ENCODE measurements around the gene PTPRM. TPM values are rescaled to one million over a fixed set of nuclear protein-coding genes. Genes with fewer than 3 reads are reported as not detected.

Gene PTPRM
- total RNA-seq, 2 experiments from 2014 or later = 2.1 to 3.0 TPM

DNA sequence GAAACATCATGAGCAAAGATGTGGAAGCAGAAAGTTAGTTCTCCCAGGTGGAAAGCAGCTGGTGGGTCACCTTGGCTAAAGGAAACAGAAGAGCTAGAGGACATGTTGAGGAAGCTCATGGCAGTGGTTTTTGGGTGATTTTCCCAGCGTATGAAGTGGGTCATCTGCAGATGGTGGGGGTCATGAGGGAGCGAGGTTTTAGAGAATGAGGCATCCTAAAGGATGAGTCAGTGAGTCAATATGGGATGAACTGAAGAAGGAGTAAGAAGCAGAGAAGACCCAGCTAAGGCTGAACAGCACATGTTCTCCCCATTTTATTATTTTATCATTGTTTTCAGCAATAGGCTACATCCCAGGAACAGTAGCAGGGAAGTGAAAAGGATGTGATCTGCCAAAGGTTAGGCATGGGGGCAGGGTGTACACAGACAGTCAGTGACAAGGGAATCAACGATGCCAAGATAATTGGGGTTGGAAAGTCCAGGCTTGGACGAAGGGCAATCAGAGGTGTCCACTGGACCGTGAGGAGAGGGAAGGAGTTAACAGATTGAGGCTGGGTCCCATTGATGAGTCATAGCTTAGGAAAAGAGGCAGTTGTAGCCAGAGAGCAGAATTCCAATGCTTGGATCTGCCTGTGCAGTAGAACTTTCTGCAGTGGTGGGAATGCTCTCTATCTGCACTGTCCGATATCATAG, 752.8 kb downstream of the PTPRM start:
- intact Hi-C loops (cut with micrococcal nuclease) = no loop called here
- no peak overlapping the region for H3K4me3 Mint-ChIP-seq
- H3K27ac Mint-ChIP-seq = no peak overlapping the region
- TF ChIP-seq, protein P1, sequence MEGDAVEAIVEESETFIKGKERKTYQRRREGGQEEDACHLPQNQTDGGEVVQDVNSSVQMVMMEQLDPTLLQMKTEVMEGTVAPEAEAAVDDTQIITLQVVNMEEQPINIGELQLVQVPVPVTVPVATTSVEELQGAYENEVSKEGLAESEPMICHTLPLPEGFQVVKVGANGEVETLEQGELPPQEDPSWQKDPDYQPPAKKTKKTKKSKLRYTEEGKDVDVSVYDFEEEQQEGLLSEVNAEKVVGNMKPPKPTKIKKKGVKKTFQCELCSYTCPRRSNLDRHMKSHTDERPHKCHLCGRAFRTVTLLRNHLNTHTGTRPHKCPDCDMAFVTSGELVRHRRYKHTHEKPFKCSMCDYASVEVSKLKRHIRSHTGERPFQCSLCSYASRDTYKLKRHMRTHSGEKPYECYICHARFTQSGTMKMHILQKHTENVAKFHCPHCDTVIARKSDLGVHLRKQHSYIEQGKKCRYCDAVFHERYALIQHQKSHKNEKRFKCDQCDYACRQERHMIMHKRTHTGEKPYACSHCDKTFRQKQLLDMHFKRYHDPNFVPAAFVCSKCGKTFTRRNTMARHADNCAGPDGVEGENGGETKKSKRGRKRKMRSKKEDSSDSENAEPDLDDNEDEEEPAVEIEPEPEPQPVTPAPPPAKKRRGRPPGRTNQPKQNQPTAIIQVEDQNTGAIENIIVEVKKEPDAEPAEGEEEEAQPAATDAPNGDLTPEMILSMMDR (IDR thresholded peaks at IDR 0.05) = no peak
- ATAC-seq = no peak
- CTCF ChIA-PET = no interaction called here
- no peaks in the 10 kb centered on the region for H3K9me3 Mint-ChIP-seq
- no peaks in the 10 kb centered on the region for H3K27me3 Mint-ChIP-seq
- no peak for DNase-seq
- no peaks in the 10 kb centered on the region for H3K36me3 Mint-ChIP-seq (ENCODE audit: low read depth)
- no peaks in the 10 kb centered on the region for H3K4me1 Mint-ChIP-seq (ENCODE audit: low read depth)
- POLR2A ChIA-PET = no interaction called here

DNA sequence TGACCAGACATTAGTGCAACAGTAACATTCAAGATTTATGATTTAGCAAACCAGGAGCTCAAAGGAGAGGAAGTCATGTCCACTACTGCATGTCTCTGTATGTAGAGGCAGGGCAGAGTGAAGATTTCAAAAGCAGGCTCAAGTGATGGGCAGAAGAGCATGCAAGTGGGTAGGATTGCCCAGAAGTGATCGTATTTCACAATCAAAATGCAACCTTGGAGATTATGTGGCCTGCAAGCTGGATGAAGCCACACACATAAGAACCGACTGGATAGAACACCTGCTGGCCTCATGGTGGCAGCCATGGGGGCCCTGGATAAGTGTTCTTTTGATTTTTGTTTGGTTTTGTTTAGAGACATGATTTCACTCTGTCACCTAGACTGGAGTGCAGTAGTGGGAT, 755.4 kb downstream of the PTPRM start:
- TF ChIP-seq, protein P1 (IDR thresholded peaks at IDR 0.05) = no peak
- intact Hi-C loops (cut with micrococcal nuclease) = no loop called here
- H3K36me3 Mint-ChIP-seq (ENCODE audit: low read depth) = no peaks in the 10 kb centered on the region
- H3K4me1 Mint-ChIP-seq (ENCODE audit: low read depth) = no peaks in the 10 kb centered on the region
- no peak overlapping the region for H3K4me3 Mint-ChIP-seq
- H3K27me3 Mint-ChIP-seq = no peaks in the 10 kb centered on the region
- POLR2A ChIA-PET = no interaction called here
- peaks cover 3% of the 10 kb centered on the region for H3K9me3 Mint-ChIP-seq
- ATAC-seq (no peak), DNase-seq (no peak)
- H3K27ac Mint-ChIP-seq = no peak overlapping the region
- CTCF ChIA-PET = no interaction called here

DNA sequence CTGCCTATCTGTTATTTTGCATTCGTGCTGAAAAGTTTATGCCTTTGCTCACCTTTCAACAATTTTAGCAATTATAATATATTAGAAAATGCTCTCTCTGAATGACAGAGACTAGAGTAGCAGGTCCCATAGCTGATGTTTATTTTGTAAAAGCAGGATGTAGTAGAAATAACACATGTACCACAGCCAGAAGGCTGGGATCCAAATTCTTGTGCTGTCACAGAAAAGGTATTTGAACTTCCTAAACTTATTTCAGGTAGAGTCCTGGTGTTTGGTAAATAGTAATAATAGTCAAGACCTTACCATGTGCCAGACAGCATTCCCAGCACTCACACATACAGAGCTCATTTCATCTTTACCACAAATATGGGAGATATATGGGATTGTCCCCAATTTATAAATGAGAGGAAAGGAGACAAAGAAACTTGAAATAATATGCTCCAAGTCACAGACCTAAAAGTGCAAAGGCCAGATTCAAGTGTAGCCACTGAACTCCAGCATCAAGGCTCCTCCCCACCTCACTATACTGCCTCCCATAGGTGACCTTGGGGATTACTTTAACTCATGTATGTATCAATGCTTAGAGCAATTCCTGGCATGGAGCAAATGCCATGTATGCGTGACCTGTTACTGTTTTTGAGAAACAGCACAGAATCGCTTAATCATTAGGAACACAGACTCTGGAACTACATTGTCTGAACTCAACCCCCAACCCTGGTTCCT, 757.4 kb downstream of the PTPRM start:
- H3K9me3 Mint-ChIP-seq = peaks cover 3% of the 10 kb centered on the region
- H3K4me3 Mint-ChIP-seq = no peak overlapping the region
- DNase-seq (no peak), ATAC-seq (no peak)
- H3K4me1 Mint-ChIP-seq (ENCODE audit: low read depth) = no peaks in the 10 kb centered on the region
- no peak overlapping the region for H3K27ac Mint-ChIP-seq
- ChIA-PET POLR2A (no interaction called here), CTCF (no interaction called here)
- no peaks in the 10 kb centered on the region for H3K36me3 Mint-ChIP-seq (ENCODE audit: low read depth)
- no peaks in the 10 kb centered on the region for H3K27me3 Mint-ChIP-seq
- intact Hi-C loops (cut with micrococcal nuclease) = no loop called here
- TF ChIP-seq, protein P1 (IDR thresholded peaks at IDR 0.05) = no peak

DNA sequence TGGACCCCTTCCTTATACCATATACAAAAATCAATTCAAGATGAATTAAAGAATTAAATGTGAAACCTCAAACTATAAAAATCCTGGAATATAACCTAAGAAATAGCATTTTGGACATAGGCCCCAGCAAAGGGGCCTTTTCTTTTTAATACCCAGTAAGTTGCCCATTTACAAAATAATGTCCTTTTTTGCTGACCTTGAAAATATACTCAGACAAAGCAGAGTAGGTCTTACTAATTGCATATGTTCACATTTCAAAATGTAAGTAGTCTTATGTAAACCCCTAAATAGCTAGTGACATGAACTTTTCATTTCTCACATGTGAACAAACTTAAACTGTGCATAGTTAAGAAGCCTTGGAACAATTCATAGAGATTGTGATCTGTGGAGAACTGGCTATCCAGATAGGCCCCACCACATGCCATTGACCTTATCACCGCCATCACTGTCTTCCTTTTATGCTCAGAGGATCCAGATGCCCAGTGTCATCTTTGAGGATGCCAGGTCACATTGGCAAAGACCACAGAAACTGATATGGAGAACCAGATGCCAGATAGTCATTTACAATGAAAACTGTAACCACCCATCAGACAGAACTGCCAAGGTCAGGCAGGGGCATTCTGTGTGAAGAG, 759.8 kb downstream of the PTPRM start:
- H3K27me3 Mint-ChIP-seq = no peaks in the 10 kb centered on the region
- peaks cover 3% of the 10 kb centered on the region for H3K9me3 Mint-ChIP-seq
- no peaks in the 10 kb centered on the region for H3K36me3 Mint-ChIP-seq (ENCODE audit: low read depth)
- intact Hi-C loops (cut with micrococcal nuclease) = no loop called here
- no peak overlapping the region for H3K27ac Mint-ChIP-seq
- POLR2A ChIA-PET = no interaction called here
- ATAC-seq (no peak), DNase-seq (no peak)
- CTCF ChIA-PET = no interaction called here
- TF ChIP-seq, protein P1 (IDR thresholded peaks at IDR 0.05) = no peak
- H3K4me3 Mint-ChIP-seq = no peak overlapping the region
- no peaks in the 10 kb centered on the region for H3K4me1 Mint-ChIP-seq (ENCODE audit: low read depth)

DNA sequence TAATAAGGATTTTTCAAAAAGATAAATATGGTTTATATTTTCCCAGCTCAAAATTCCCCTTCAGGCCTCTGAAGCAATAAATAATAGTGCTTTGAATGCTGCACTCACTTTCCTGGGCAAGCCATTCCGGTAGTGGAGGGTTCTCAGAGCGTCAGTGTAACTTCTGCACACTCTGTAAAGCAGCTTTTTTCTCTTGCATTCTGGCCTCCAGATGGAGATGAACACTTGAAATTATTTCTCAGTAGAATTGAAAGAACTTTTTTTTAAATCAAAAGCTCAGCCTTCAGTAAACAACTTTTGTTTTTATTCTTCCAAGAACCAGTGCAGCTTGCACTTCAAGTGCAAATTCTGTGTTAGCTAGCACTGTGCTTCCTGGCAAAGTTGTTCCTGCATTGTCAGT, 761.0 kb downstream of the PTPRM start:
- no peak overlapping the region for H3K27ac Mint-ChIP-seq
- ChIA-PET CTCF (no interaction called here), POLR2A (no interaction called here)
- no peaks in the 10 kb centered on the region for H3K27me3 Mint-ChIP-seq
- ATAC-seq (no peak), DNase-seq (no peak)
- TF ChIP-seq, protein P1 (IDR thresholded peaks at IDR 0.05) = no peak
- no peaks in the 10 kb centered on the region for H3K4me1 Mint-ChIP-seq (ENCODE audit: low read depth)
- intact Hi-C loops (cut with micrococcal nuclease) = no loop called here
- H3K9me3 Mint-ChIP-seq = peaks cover 3% of the 10 kb centered on the region
- H3K4me3 Mint-ChIP-seq = no peak overlapping the region
- no peaks in the 10 kb centered on the region for H3K36me3 Mint-ChIP-seq (ENCODE audit: low read depth)

All from activated CD8-positive, alpha-beta T cell treated with anti-CD3 and anti-CD28 coated beads for 36 hours (primary cell).